Measurements from ENCODE around the gene C1S. TPM values are rescaled to one million over a fixed set of nuclear protein-coding genes. Genes with fewer than 3 reads are reported as not detected.
"Not testable (repeated sequence)": the region's sequence is repeated elsewhere in the genome, so short reads cannot be mapped to it uniquely, and the experiment has no call there.

Gene C1S
- total RNA-seq, 2 donors from 2014 or later: 222 to 287 TPM

GRCh38 chr12:7096006-7096932, 35.8 kb downstream of the C1S start:
- ATAC-seq (no peak), DNase-seq (no peak)
- intact Hi-C loops (cut with DNase I): no loop called here

DNA sequence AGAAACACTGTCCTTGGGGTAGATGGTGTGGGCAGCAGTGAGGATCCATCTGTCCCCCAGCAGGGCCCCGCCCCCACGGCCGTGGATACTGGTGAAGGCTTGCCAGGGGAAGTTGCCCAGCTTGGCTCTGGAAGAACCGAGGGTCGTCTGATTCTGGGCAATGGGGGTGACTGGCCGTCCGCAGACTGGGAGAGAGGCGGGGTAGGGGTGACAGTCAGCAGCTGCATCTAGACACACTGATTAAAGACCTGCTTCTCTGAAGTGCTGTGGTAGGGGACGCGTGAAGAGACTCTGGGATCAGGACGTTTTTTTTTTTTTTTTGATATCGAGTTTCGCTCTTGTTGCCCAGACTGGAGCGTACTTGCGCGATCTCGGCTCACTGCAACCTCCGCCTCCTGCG, 36.5 kb downstream of the C1S start:
- intact Hi-C loops (cut with DNase I): no loop called here
- ATAC-seq (no peak), DNase-seq (no peak)

GRCh38 chr12:7099290-7099996, 38.9 kb downstream of the C1S start:
- intact Hi-C loops (cut with DNase I): no loop called here
- ATAC-seq: no peak
- no peak for DNase-seq

GRCh38 chr12:7100239-7100638, 39.7 kb downstream of the C1S start:
- ATAC-seq: no peak

DNA sequence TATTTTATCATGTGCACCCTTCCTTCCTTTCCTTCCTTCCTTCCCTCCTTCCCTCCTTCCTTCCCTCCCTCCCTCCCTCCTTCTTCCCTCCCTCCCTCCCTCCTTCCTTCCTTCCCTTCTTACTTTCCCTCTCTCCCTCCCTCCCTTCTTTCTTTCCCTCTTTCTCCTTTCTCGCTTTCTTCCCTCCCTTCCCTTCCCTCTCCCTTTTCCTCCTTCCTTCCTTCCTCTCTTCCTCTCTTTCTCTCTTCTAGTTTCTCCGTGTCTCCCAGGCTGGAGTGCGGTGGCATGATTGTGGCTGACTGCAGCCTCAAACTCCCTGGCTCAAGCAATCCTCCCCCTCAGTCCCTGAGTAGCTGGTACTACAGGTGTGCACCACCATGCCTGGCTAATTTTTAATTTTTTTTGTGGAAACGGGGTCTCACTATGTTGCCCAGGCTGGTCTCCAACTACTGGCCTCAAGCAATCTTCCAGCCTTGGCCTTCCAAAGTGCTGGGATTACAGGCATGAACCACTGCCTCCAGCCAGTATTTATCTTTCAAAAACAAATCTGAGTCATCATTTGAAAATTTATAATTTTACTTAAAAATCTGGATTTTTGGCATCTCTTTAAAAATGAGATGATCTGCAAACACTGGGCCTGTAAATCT, 40.7 kb downstream of the C1S start:
- DNase-seq (no peak), ATAC-seq (peak in 1 of 2 donors; percentile 46)
- intact Hi-C loops (cut with DNase I): no loop called here

More at GRCh38 chr12:7100239-7100638, 39.7 kb downstream of the C1S start:
- intact Hi-C loops (cut with DNase I): no loop called here
- no peak for DNase-seq

- DNase-seq (no peak), ATAC-seq (peak in 1 of 2 donors; percentile 47)
- intact Hi-C loops (cut with DNase I): no loop called here
Measured at GRCh38 chr12:7101694-7102131, 41.2 kb downstream of the C1S start.

GRCh38 chr12:7102582-7102981, 42.1 kb downstream of the C1S start:
- DNase-seq (no peak), ATAC-seq (no peak)
- intact Hi-C loops (cut with DNase I): no loop called here

DNA sequence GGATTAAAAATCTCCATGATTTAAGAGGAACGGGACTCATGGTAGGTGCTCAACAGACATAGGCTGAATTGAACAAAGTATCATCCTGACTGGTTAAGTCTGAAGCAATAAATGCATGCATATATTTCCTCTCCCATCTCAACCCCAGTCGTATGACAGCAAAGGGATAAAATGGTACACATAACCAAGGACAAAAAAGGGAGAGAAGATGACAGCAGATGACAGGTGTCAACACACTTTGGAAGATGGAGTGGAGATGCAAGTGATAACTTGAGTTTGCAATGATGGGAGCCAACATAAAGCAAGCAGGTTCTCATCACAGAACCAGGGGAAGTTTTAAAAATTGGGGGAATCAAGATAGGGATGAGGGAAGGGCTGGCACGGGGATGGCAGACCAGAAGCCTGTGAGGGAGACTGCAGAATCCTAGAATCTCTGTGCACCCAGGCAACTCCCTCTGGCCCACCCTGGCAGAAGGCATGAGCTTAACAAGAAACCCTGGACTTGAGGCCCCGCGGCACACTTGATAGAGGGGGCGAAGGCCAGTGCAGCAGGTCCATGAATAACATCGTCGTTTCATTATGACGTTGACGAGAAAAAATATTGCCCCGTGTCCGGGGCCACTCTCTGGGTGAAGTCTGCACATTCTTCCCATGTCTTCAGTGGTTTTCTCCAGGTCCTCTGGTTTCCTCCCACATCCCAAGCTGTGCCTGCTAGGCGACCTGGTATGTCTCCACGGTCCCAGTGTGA, 43.5 kb downstream of the C1S start:
- intact Hi-C loops (cut with DNase I): no loop called here
- ATAC-seq: no peak
- DNase-seq: no peak

GRCh38 chr12:7106082-7106481, 45.6 kb downstream of the C1S start:
- no peak for ATAC-seq
- no peak for DNase-seq
- intact Hi-C loops (cut with DNase I): no loop called here

DNA sequence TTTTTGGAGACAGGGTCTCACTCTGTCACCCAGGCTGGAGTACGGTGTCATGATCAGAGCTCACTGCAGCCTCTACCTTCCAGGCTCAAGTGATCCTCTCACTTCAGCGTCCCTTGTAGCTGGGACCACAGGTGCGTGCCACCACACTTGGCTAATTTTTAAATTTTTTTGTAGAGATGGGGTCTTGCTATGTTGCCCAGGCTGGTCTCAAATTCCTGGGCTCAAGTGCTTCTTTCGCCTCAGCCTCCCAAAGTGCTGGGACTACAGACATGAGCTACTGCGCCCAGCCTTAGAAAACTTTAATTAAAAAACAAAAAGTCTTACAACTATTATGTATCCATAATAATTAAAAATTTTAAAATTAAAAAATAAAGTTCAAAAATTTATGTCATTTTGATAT, 46.7 kb downstream of the C1S start:
- ATAC-seq; intact Hi-C loops (cut with DNase I); DNase-seq: not testable (repeated sequence)

DNA sequence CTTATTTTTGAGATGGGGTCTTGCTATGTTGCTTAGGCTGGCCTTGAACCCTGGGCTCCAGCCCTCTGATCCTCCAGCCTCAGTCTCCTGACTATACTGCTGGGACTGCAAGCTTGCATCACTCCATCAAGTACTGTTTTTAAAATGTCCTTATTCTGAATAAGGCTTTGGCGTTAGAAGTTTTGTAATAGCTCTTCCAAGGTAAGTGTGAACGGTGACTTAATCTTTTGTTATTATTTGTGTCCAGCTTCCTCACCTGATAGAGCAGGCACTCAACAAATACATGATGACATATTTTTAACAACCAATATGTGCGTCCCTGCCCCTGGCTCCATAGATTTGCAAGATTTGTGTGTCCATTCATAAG, 47.1 kb downstream of the C1S start:
- ATAC-seq: no peak

DNA sequence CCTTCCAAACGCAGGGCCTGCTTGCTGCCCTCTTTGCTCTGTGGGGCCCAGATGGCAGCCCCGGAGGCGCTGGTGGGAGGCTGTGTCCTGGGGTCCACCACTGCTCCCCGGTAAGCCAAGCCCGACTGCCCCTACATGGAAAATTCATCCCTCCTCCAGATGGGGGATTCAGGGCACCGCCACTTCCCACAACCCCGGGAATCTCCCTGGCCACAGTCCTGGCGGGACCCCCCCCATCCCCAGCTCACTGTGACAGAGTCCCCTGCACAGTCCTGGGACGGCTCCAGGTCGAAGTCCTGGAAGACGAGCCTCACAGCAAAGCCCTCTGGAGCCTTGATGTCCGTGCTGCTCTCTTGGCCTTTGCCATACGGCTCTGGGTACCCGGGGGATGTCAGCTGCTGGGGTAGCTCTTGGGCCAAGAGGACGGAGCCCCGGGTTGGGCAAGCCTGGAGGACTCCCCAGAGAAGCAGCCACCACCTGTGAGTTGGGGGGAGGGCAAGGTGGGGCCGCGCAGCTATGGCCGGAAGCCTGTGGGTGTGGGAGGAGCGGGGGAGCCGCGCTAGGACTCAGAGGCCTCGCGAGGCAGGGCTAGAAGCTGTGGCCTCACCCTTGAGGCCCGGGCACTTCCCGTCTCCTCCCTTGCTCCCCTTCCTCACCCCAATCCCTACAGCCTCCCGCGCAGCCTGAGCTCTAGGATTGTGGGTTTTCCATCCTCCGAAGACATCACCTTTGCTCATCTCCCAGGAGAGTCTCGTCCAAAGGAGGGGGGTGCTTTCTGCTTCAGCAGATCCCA, 47.7 kb downstream of the C1S start:
- DNase-seq (peak; percentile 86), ATAC-seq (peak; percentile 81 to 94)
- intact Hi-C loops (cut with DNase I): loop anchor here in 1 of 2 donors (2.0 kb wide), 2 partner anchors 47 to 163 kb away; partner anchors contain the start of genes C12orf57 and C1S

More for the DNA sequence above, 47.1 kb downstream of the C1S start:
- intact Hi-C loops (cut with DNase I): loop anchor here in 1 of 2 donors (2.0 kb wide), 2 partner anchors 47 to 163 kb away; partner anchors contain the start of genes C12orf57 and C1S
- DNase-seq: no peak

GRCh38 chr12:7108796-7109571, 48.5 kb downstream of the C1S start, which contains the start of gene C1RL:
Gene C1RL (minus strand): TSS chr12:7109214. CDS start chr12:7109180, 34 bp downstream.
- ATAC-seq (peak; percentile 84 to 86), DNase-seq (peak; percentile 92)
- intact Hi-C loops (cut with DNase I): loop anchor here in 1 of 2 donors (2.0 kb wide), 2 partner anchors 48 to 164 kb away; partner anchors contain the start of genes C12orf57 and C1S

- DNase-seq: no peak
Measured at GRCh38 chr12:7109572-7109920, 49.0 kb downstream of the C1S start.

DNA sequence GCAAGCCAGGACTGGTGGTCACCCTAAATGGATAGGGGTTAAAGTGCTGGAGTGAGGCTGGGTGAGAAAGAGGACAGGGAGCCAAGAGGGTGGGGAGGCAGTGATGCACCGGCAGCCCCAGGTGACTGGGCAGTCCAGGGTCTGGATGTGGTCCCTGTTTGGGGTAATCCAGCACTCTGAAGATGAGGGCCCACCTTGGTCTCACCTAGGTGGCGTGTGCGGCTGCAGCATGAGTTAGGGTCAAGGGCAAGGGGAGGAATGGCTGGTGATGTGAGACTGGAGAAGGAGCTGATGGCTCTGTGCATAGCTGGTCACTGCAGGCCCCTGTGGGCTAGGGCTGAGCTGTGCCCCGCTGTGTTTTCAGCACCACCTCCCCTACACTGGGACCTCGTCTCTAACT, 50.1 kb downstream of the C1S start:
- ATAC-seq: no peak
- intact Hi-C loops (cut with DNase I): no loop called here

More at GRCh38 chr12:7109572-7109920, 49.0 kb downstream of the C1S start:
- ATAC-seq: no peak
- intact Hi-C loops (cut with DNase I): loop anchor here in 1 of 2 donors (2.0 kb wide), 2 partner anchors 49 to 165 kb away; partner anchors contain the start of genes C12orf57 and C1S

DNA sequence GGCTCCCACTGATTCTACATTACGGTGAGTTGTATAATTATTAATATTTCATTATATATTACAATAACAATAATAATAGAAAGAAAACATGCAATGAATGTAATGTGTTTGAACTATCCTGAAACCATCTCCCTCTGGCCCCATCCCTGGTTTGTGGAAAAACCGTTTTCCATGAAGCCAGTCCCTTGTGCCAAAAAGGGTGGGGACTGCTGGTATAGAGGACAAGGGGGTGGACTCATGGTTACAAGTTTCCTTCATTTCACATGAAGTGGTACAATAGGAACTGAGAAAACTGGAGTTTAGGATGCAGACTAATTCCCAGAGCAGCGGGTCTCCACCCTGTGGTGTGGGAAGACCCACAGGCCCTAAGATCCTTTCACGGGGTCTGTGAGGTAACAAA, 51.5 kb downstream of the C1S start:
- DNase-seq (no peak), ATAC-seq (no peak)
- intact Hi-C loops (cut with DNase I): no loop called here

More for the DNA sequence above, 50.1 kb downstream of the C1S start:
- no peak for DNase-seq

GRCh38 chr12:7113389-7113871, 52.9 kb downstream of the C1S start:
- intact Hi-C loops (cut with DNase I): no loop called here
- DNase-seq (no peak), ATAC-seq (peak in 1 of 2 donors; percentile 23)
